ENCODE measurements around the gene OR11G2.
"Not testable (repeated sequence)": the region's sequence is repeated elsewhere in the genome, so short reads cannot be mapped to it uniquely, and the experiment has no call there.

The OR11G2 gene

GRCh38 chr14:20190596-20190995, at the start of gene OR11G2:
Gene OR11G2, plus strand, starts transcription at chr14:20190896. Its CDS starts 6,542 bp downstream, at chr14:20197438.
- DNase-seq (ENCODE audit: low spot score): no peak

- DNase-seq (ENCODE audit: low spot score): no peak
Measured at GRCh38 chr14:20143911-20144310, 46.8 kb upstream of the OR11G2 start.

- no peak for DNase-seq (ENCODE audit: low spot score)
Measured at GRCh38 chr14:20144820-20145219, 45.9 kb upstream of the OR11G2 start.

- no peak for DNase-seq (ENCODE audit: low spot score)
Measured at GRCh38 chr14:20164462-20164861, 26.2 kb upstream of the OR11G2 start.

- DNase-seq (ENCODE audit: low spot score): no peak
Measured at GRCh38 chr14:20167091-20167490, 23.6 kb upstream of the OR11G2 start.

- not testable (repeated sequence) for DNase-seq (ENCODE audit: low spot score)
Measured at GRCh38 chr14:20169852-20170251, 20.8 kb upstream of the OR11G2 start.

- DNase-seq (ENCODE audit: low spot score): not testable (repeated sequence)
Measured at GRCh38 chr14:20174205-20174604, 16.5 kb upstream of the OR11G2 start.

- DNase-seq (ENCODE audit: low spot score): no peak
Measured at GRCh38 chr14:20176330-20176729, 14.4 kb upstream of the OR11G2 start.

- DNase-seq (ENCODE audit: low spot score): no peak
Measured at GRCh38 chr14:20177433-20177974, 13.2 kb upstream of the OR11G2 start.

GRCh38 chr14:20179218-20179617, 11.5 kb upstream of the OR11G2 start:
- DNase-seq (ENCODE audit: low spot score): no peak

- DNase-seq (ENCODE audit: low spot score): no peak
Measured at GRCh38 chr14:20179880-20180279, 10.8 kb upstream of the OR11G2 start.

- no peak for DNase-seq (ENCODE audit: low spot score)
Measured at GRCh38 chr14:20180486-20180885, 10.2 kb upstream of the OR11G2 start.

GRCh38 chr14:20184181-20184580, 6.5 kb upstream of the OR11G2 start:
- DNase-seq (ENCODE audit: low spot score): no peak

- no peak for DNase-seq (ENCODE audit: low spot score)
Measured at GRCh38 chr14:20191396-20191795, 700 bp downstream of the OR11G2 start.

GRCh38 chr14:20194101-20194500, 3.4 kb downstream of the OR11G2 start:
- DNase-seq (ENCODE audit: low spot score): peak; percentile 6

- not testable (repeated sequence) for DNase-seq (ENCODE audit: low spot score)
Measured at GRCh38 chr14:20195170-20195569, 4.5 kb downstream of the OR11G2 start.

GRCh38 chr14:20195911-20196310, 5.2 kb downstream of the OR11G2 start:
- no peak for DNase-seq (ENCODE audit: low spot score)

GRCh38 chr14:20197459-20197858, 6.8 kb downstream of the OR11G2 start:
- no peak for DNase-seq (ENCODE audit: low spot score)

GRCh38 chr14:20198991-20199390, 8.3 kb downstream of the OR11G2 start:
- peak; percentile 5 for DNase-seq (ENCODE audit: low spot score)

- no peak for DNase-seq (ENCODE audit: low spot score)
Measured at GRCh38 chr14:20204721-20205120, 14.0 kb downstream of the OR11G2 start.

- DNase-seq (ENCODE audit: low spot score): no peak
Measured at GRCh38 chr14:20209595-20209994, 18.9 kb downstream of the OR11G2 start.

GRCh38 chr14:20212406-20212805, 21.7 kb downstream of the OR11G2 start:
- DNase-seq (ENCODE audit: low spot score): not testable (repeated sequence)

GRCh38 chr14:20215196-20215595, 24.5 kb downstream of the OR11G2 start:
- no peak for DNase-seq (ENCODE audit: low spot score)

GRCh38 chr14:20219033-20219432, 28.3 kb downstream of the OR11G2 start:
- DNase-seq (ENCODE audit: low spot score): no peak

- DNase-seq (ENCODE audit: low spot score): no peak
Measured at GRCh38 chr14:20223410-20223809, 32.7 kb downstream of the OR11G2 start, which contains the start of gene OR11H6. Gene OR11H6, plus strand, starts transcription at chr14:20223710. Its CDS starts 0 bp downstream, at chr14:20223710.
